ENCODE results near the gene GRIK4.

GRIK4 gene

GRCh38 chr11:120956710-120957495 lies 445.4 kb downstream of the GRIK4 start:
- no peak for DNase-seq (ENCODE audit: low read depth)

GRCh38 chr11:120958185-120958584 lies 446.6 kb downstream of the GRIK4 start:
- no peak for DNase-seq (ENCODE audit: low read depth)

- no peak for DNase-seq (ENCODE audit: low read depth)
These were observed 447.6 kb downstream of the GRIK4 start for GRCh38 chr11:120959189-120959588.

- DNase-seq (ENCODE audit: low read depth), result peak; percentile 8
These were observed 453.3 kb downstream of the GRIK4 start for GRCh38 chr11:120964857-120965256.

GRCh38 chr11:120966840-120967239 lies 455.3 kb downstream of the GRIK4 start:
- DNase-seq (ENCODE audit: low read depth), result no peak

GRCh38 chr11:120969993-120970392 lies 458.4 kb downstream of the GRIK4 start:
- DNase-seq (ENCODE audit: low read depth), result no peak

GRCh38 chr11:120971825-120972224 lies 460.3 kb downstream of the GRIK4 start:
- no peak for DNase-seq (ENCODE audit: low read depth)

GRCh38 chr11:120972621-120973020 lies 461.1 kb downstream of the GRIK4 start:
- DNase-seq (ENCODE audit: low read depth), result no peak

GRCh38 chr11:120973501-120973900 lies 462.0 kb downstream of the GRIK4 start:
- no peak for DNase-seq (ENCODE audit: low read depth)

- DNase-seq (ENCODE audit: low read depth), result no peak
These were observed 462.9 kb downstream of the GRIK4 start for GRCh38 chr11:120974466-120974865.

- DNase-seq (ENCODE audit: low read depth), result no peak
These were observed 463.4 kb downstream of the GRIK4 start for GRCh38 chr11:120974965-120975364.

GRCh38 chr11:120977266-120978137 lies 466.0 kb downstream of the GRIK4 start:
- DNase-seq (ENCODE audit: low read depth), result no peak

GRCh38 chr11:120978701-120979100 lies 467.2 kb downstream of the GRIK4 start:
- DNase-seq (ENCODE audit: low read depth), result no peak

GRCh38 chr11:120985718-120986569 lies 474.4 kb downstream of the GRIK4 start:
- DNase-seq (ENCODE audit: low read depth), result peak; percentile 14

GRCh38 chr11:120988603-120989002 lies 477.1 kb downstream of the GRIK4 start:
- DNase-seq (ENCODE audit: low read depth), result no peak

GRCh38 chr11:120991830-120992686 lies 480.5 kb downstream of the GRIK4 start:
- DNase-seq (ENCODE audit: low read depth), result no peak

GRCh38 chr11:120994091-120994859 lies 482.7 kb downstream of the GRIK4 start:
- no peak for DNase-seq (ENCODE audit: low read depth)

GRCh38 chr11:120995184-120995583 lies 483.6 kb downstream of the GRIK4 start:
- no peak for DNase-seq (ENCODE audit: low read depth)

GRCh38 chr11:120996973-120997372 lies 485.4 kb downstream of the GRIK4 start:
- no peak for DNase-seq (ENCODE audit: low read depth)

- DNase-seq (ENCODE audit: low read depth), result no peak
These were observed 487.0 kb downstream of the GRIK4 start for GRCh38 chr11:120998581-120998980.

Measured in GM04504 (cell line).